ENCODE results near the gene HSD17B3. TPM values are rescaled to one million over a fixed set of nuclear protein-coding genes. Genes with fewer than 3 reads are reported as not detected.

The HSD17B3 gene
- total and polyA plus RNA-seq, 7 donors = 0.16 to 1.1 (median 0.30) TPM; not detected in 3

GRCh38 chr9:96281641-96282040 is 20.3 kb downstream of the HSD17B3 start:
- intact Hi-C loops (cut with DNase I) = no loop called here
- 79 to 84% (median 81%) methylated on average over 6 of the region's 6 CpGs for WGBS, 3 donors
- no peaks in the 10 kb centered on the region for H3K9me3 ChIP-seq
- H3K4me1 ChIP-seq = no peaks in the 10 kb centered on the region
- H3K27me3 ChIP-seq (ENCODE audit: insufficient read depth in 3 of 3, low read length in 2 of 3) = no peaks in the 10 kb centered on the region
- no peak overlapping the region for H3K4me3 ChIP-seq
- no peak overlapping the region for H3K27ac ChIP-seq
- TF ChIP-seq, protein P1, sequence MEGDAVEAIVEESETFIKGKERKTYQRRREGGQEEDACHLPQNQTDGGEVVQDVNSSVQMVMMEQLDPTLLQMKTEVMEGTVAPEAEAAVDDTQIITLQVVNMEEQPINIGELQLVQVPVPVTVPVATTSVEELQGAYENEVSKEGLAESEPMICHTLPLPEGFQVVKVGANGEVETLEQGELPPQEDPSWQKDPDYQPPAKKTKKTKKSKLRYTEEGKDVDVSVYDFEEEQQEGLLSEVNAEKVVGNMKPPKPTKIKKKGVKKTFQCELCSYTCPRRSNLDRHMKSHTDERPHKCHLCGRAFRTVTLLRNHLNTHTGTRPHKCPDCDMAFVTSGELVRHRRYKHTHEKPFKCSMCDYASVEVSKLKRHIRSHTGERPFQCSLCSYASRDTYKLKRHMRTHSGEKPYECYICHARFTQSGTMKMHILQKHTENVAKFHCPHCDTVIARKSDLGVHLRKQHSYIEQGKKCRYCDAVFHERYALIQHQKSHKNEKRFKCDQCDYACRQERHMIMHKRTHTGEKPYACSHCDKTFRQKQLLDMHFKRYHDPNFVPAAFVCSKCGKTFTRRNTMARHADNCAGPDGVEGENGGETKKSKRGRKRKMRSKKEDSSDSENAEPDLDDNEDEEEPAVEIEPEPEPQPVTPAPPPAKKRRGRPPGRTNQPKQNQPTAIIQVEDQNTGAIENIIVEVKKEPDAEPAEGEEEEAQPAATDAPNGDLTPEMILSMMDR (IDR thresholded peaks at IDR 0.05) = no peak
- DNase-seq (no peak), ATAC-seq (no peak)
- H3K36me3 ChIP-seq (ENCODE audit: insufficient read depth in 1 of 2, low read depth in 1 of 2) = no peaks in the 10 kb centered on the region

GRCh38 chr9:96279932-96280331 is 22.0 kb downstream of the HSD17B3 start:
- ATAC-seq (no peak), DNase-seq (no peak)
- H3K4me3 ChIP-seq = no peak overlapping the region
- TF ChIP-seq, protein P1 (IDR thresholded peaks at IDR 0.05) = no peak
- no peaks in the 10 kb centered on the region for H3K4me1 ChIP-seq
- no peaks in the 10 kb centered on the region for H3K36me3 ChIP-seq (ENCODE audit: insufficient read depth in 1 of 2, low read depth in 1 of 2)
- intact Hi-C loops (cut with DNase I) = no loop called here
- no peak overlapping the region for H3K27ac ChIP-seq
- no peaks in the 10 kb centered on the region for H3K27me3 ChIP-seq (ENCODE audit: insufficient read depth in 3 of 3, low read length in 2 of 3)
- H3K9me3 ChIP-seq = peaks cover 6% of the 10 kb centered on the region
- WGBS, 3 donors = 89 to 96% (median 93%) methylated on average over 7 to 8 of the region's 8 CpGs

GRCh38 chr9:96274939-96275338 is 27.0 kb downstream of the HSD17B3 start:
- intact Hi-C loops (cut with DNase I) = no loop called here
- Histone ChIP-seq H3K4me1 (no peaks in the 10 kb centered on the region), H3K4me3 (no peak overlapping the region), H3K27me3 (ENCODE audit: insufficient read depth in 3 of 3, low read length in 2 of 3) (no peaks in the 10 kb centered on the region), H3K27ac (no peak overlapping the region), H3K36me3 (ENCODE audit: insufficient read depth in 1 of 2, low read depth in 1 of 2) (no peaks in the 10 kb centered on the region), H3K9me3 (peaks cover 10% of the 10 kb centered on the region)
- DNase-seq = no peak
- 72 to 75% (median 74%) methylated on average over 2 of the region's 2 CpGs for WGBS, 3 donors
- TF ChIP-seq, protein P1 (IDR thresholded peaks at IDR 0.05) = no peak
- ATAC-seq = no peak

DNA sequence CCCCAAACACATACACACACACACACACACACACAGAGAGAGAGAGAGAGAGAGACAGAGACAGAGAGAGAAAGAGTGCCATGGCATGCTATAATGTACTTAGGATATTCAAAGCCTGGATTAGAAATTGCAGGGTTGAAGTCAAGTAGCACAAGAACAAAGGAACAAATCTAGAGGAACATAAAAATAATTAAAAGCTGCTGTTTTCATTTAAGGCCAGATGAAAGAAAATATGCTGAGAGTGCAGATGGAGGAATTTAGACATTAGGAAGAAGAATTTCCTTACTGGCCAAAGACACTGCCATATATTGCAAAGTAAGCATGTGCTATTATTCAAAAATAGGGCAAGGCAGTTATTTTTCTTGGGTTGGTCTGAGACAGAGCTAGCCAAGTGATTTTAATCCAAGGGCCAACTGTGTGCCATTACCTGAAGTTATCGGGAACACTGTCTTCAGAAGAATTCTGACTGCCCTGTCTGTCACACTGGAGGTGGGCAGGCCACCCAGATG is 31.7 kb downstream of the HSD17B3 start:
- no peak for ATAC-seq
- Histone ChIP-seq H3K27ac (no peak overlapping the region), H3K9me3 (peaks cover 8% of the 10 kb centered on the region), H3K27me3 (ENCODE audit: insufficient read depth in 3 of 3, low read length in 2 of 3) (no peaks in the 10 kb centered on the region), H3K36me3 (ENCODE audit: insufficient read depth in 1 of 2, low read depth in 1 of 2) (no peaks in the 10 kb centered on the region), H3K4me1 (no peaks in the 10 kb centered on the region), H3K4me3 (no peak overlapping the region)
- WGBS, 3 donors = 83 to 91% (median 85%) methylated on average over 1 of the region's 1 CpG
- no peak for DNase-seq
- intact Hi-C loops (cut with DNase I) = no loop called here
- TF ChIP-seq, protein P1 (IDR thresholded peaks at IDR 0.05) = no peak

GRCh38 chr9:96258967-96259366 is 43.0 kb downstream of the HSD17B3 start:
- no peaks in the 10 kb centered on the region for H3K4me1 ChIP-seq
- no peaks in the 10 kb centered on the region for H3K36me3 ChIP-seq (ENCODE audit: insufficient read depth in 1 of 2, low read depth in 1 of 2)
- H3K27ac ChIP-seq = no peak overlapping the region
- DNase-seq (no peak), ATAC-seq (no peak)
- intact Hi-C loops (cut with DNase I) = no loop called here
- peaks cover 0 to 2% (median 0%) of the 10 kb centered on the region in 3 donors for H3K27me3 ChIP-seq (ENCODE audit: insufficient read depth in 3 of 3, low read length in 2 of 3)
- WGBS, 3 donors = 77 to 80% (median 79%) methylated on average over 4 of the region's 4 CpGs
- H3K9me3 ChIP-seq = no peaks in the 10 kb centered on the region
- TF ChIP-seq, protein P1 (IDR thresholded peaks at IDR 0.05) = no peak
- no peak overlapping the region for H3K4me3 ChIP-seq
